CD4-positive, alpha-beta T cell (primary cell): ENCODE results near the gene COA1. TPM values are rescaled to one million over a fixed set of nuclear protein-coding genes. Genes with fewer than 3 reads are reported as not detected.

Experiments
- ATAC-seq: fragments of 200-7000 bp; cut with Tn5 transposase; one replicate; pipeline ENCODE4 v1.10.0; 2022; ENCODE audit warnings: mild to moderate bottlenecking; ENCODE audit not compliant: poor library complexity
- CTCF ChIA-PET: fragments of 350-600 bp; sonication (Branson Sonifier 250); formaldehyde crosslinking; loops from one replicate; lab custom pipeline; 2021; ENCODE audit warnings: antibody characterized with exemption, inconsistent platforms; lab: Charles Lee
- POLR2A ChIA-PET: fragments of 350-600 bp; sonication (Branson Sonifier 250); formaldehyde crosslinking; loops from one replicate; lab custom pipeline; 2021; ENCODE audit warnings: antibody characterized with exemption, inconsistent platforms; lab: Charles Lee
- DNase-seq, 14 experiments: peaks; one replicate each; pipeline ENCODE4 v3.0.0-alpha.2; 2013 to 2020; ENCODE audit warnings: mixed read lengths in 2 of 14
- H3K27ac ChIP-seq, 2 donors: one replicate each; pipeline versions ENCODE4 v1.5.1 to v1.7.0; 2013; ENCODE audit warnings: low read length in 2 of 2, low read depth in 1 of 2, mild to moderate bottlenecking in 1 of 2
- H3K27me3 ChIP-seq, 2 experiments: 1 replicate in 1 of 2; 2 replicates in 1 of 2; pipeline versions ENCODE4 v1.6.1 to v1.7.0; 2013; ENCODE audit warnings: low read length in 2 of 2, control low read depth in 1 of 2, mild to moderate bottlenecking in 1 of 2, moderate library complexity in 1 of 2; ENCODE audit not compliant: insufficient read depth in 2 of 2, control insufficient read depth in 1 of 2
- H3K36me3 ChIP-seq: one replicate; pipeline ENCODE4 v1.6.1; 2013; ENCODE audit warnings: low read length, control low read depth; ENCODE audit not compliant: insufficient read depth
- H3K4me1 ChIP-seq: one replicate; pipeline ENCODE4 v1.6.1; 2013; ENCODE audit warnings: low read length, control low read depth; ENCODE audit not compliant: insufficient read depth
- H3K4me3 ChIP-seq: one replicate; pipeline ENCODE4 v1.5.1; 2013; ENCODE audit warnings: mild to moderate bottlenecking, low read length, moderate library complexity
- H3K9me3 ChIP-seq, 2 experiments: 1 replicate in 1 of 2; 2 replicates in 1 of 2; pipeline versions ENCODE4 v1.6.1 to v1.7.0; 2013; ENCODE audit warnings: low read length in 2 of 2, mild to moderate bottlenecking in 2 of 2, control low read depth in 1 of 2, moderate library complexity in 1 of 2; ENCODE audit not compliant: control insufficient read depth in 1 of 2, insufficient read depth in 1 of 2
- H3K27ac Mint-ChIP-seq: one replicate; pipeline ENCODE4 v1.8.0; 2020; ENCODE audit warnings: mixed read lengths
- H3K27me3 Mint-ChIP-seq: one replicate; pipeline ENCODE4 v1.8.0; 2021; ENCODE audit warnings: mixed read lengths
- H3K36me3 Mint-ChIP-seq: one replicate; pipeline ENCODE4 v1.8.0; 2021; ENCODE audit warnings: low read depth, mixed read lengths
- H3K4me1 Mint-ChIP-seq: one replicate; pipeline ENCODE4 v1.8.0; 2021; ENCODE audit warnings: low read depth, mixed read lengths
- H3K4me3 Mint-ChIP-seq: one replicate; pipeline ENCODE4 v1.8.0; 2020; ENCODE audit warnings: mild to moderate bottlenecking, mixed read lengths
- H3K9me3 Mint-ChIP-seq: one replicate; pipeline ENCODE4 v1.8.0; 2020; ENCODE audit warnings: mixed read lengths
- CTCF ChIP-seq: fragments of 200-600 bp; IDR thresholded peaks from one replicate; pipeline ENCODE4 v1.8.0; 2022; ENCODE audit warnings: antibody characterized with exemption, mild to moderate bottlenecking
- intact Hi-C, 2 experiments: fragments of 100-400 bp; cut with DNase I in 1 of 2; cut with micrococcal nuclease in 1 of 2; formaldehyde crosslinking; loops; one replicate each; pipeline versions ENCODE4 v1.15.1 to v1.9.0; 2023 to 2025; cut with DNase I, micrococcal nuclease
- total RNA-seq, 174 experiments: library from RNA in 2 of 174; stranded (reverse) in 2 of 174; gene quantifications; one replicate each; pipeline ENCODE4 v1.2.3 and lab custom pipeline; 2021 to 2026

Gene COA1
- total RNA-seq, 2 experiments from 2014 or later: 78.9 to 80.7 TPM

- ChIA-PET CTCF (no interaction called here), POLR2A (no interaction called here)
- H3K36me3 ChIP-seq: no peaks in the 10 kb centered on the region
- H3K9me3 ChIP-seq: no peaks in the 10 kb centered on the region
- H3K27me3 ChIP-seq: no peaks in the 10 kb centered on the region
- intact Hi-C loops: loop anchor here in 1 of 2 experiments (2.0 kb wide), 1 partner anchor 20 kb away; no protein-coding TSS in a partner anchor
- H3K4me3 Mint-ChIP-seq: no peak overlapping the region
- no peak overlapping the region for H3K27ac Mint-ChIP-seq
- no peak for TF ChIP-seq CTCF
- no peaks in the 10 kb centered on the region for H3K36me3 Mint-ChIP-seq
- peaks cover under 1% of the 10 kb centered on the region for H3K4me1 Mint-ChIP-seq
- no peak for DNase-seq
- ATAC-seq: no peak
- H3K27me3 Mint-ChIP-seq: no peaks in the 10 kb centered on the region
- H3K9me3 Mint-ChIP-seq: no peaks in the 10 kb centered on the region
- no peak overlapping the region for H3K27ac ChIP-seq
- H3K4me1 ChIP-seq: peaks cover under 1% of the 10 kb centered on the region
- H3K4me3 ChIP-seq: no peak overlapping the region
Measured at GRCh38 chr7:43752411-43752810, 23.1 kb upstream of the COA1 start.

- Mint-ChIP-seq H3K36me3 (no peaks in the 10 kb centered on the region), H3K9me3 (no peaks in the 10 kb centered on the region), H3K27me3 (peaks cover 6% of the 10 kb centered on the region), H3K27ac (no peak overlapping the region), H3K4me1 (no peaks in the 10 kb centered on the region), H3K4me3 (no peak overlapping the region)
- intact Hi-C loops: no loop called here
- DNase-seq (no peak), ATAC-seq (no peak)
- no peaks in the 10 kb centered on the region for H3K9me3 ChIP-seq
- no peak overlapping the region for H3K4me3 ChIP-seq
- CTCF ChIA-PET: interaction anchor here (0.6 to 1.7 kb wide), 2 partner anchors 17 to 168 kb away, joined by 3 to 4 read pairs; partner anchors contain the start of gene STK17A
- TF ChIP-seq CTCF: no peak
- no peaks in the 10 kb centered on the region for H3K36me3 ChIP-seq
- H3K27ac ChIP-seq: no peak overlapping the region
- H3K27me3 ChIP-seq: no peaks in the 10 kb centered on the region
- POLR2A ChIA-PET: no interaction called here
- no peaks in the 10 kb centered on the region for H3K4me1 ChIP-seq
Measured at GRCh38 chr7:43750016-43750887, 20.9 kb upstream of the COA1 start.

GRCh38 chr7:43749383-43749940 lies 20.1 kb upstream of the COA1 start:
- Mint-ChIP-seq H3K36me3 (no peaks in the 10 kb centered on the region), H3K4me1 (no peaks in the 10 kb centered on the region), H3K27ac (no peak overlapping the region), H3K27me3 (peaks cover 6% of the 10 kb centered on the region), H3K9me3 (no peaks in the 10 kb centered on the region), H3K4me3 (no peak overlapping the region)
- ChIA-PET CTCF (interaction anchor here (1.7 kb wide), 1 partner anchor 167 kb away, joined by 4 read pairs; the partner anchor contains the start of gene STK17A), POLR2A (interaction anchor here (1.2 kb wide), 1 partner anchor 9 kb away, joined by 3 read pairs; the partner anchor contains the start of gene BLVRA)
- Histone ChIP-seq H3K9me3 (no peaks in the 10 kb centered on the region), H3K4me3 (no peak overlapping the region), H3K36me3 (no peaks in the 10 kb centered on the region), H3K27ac (no peak overlapping the region), H3K27me3 (no peaks in the 10 kb centered on the region), H3K4me1 (no peaks in the 10 kb centered on the region)
- intact Hi-C loops: no loop called here
- DNase-seq (no peak), ATAC-seq (no peak)
- TF ChIP-seq CTCF: no peak
